Measurements from ENCODE around the gene TMEM270. TPM values are rescaled to one million over a fixed set of nuclear protein-coding genes. Genes with fewer than 3 reads are reported as not detected.

The TMEM270 gene
- 0.17 TPM in 1 of 2 replicates, not detected in the other for total RNA-seq

GRCh38 chr7:73860859-73861258, at the start of gene TMEM270:
Gene TMEM270, plus strand, starts transcription at chr7:73861159. Its CDS starts 36 bp downstream, at chr7:73861195.

GRCh38 chr7:73830681-73831583, 30.0 kb upstream of the TMEM270 start, which contains the start of gene CLDN4:
Gene CLDN4, plus strand, starts transcription at chr7:73830996. Its CDS starts 206 bp downstream, at chr7:73831202.

GRCh38 chr7:73842067-73842976, 18.6 kb upstream of the TMEM270 start, which contains the start of gene METTL27:
Gene METTL27, minus strand, starts transcription at chr7:73842516. Its CDS starts 376 bp downstream, at chr7:73842140.

Other genes with a start within 250 kb of the TMEM270 start
- gene MLXIPL, start 236.6 kb upstream of the TMEM270 start, total RNA-seq: 0.66 TPM in 1 of 2 replicates, not detected in the other
- 6.4 and 12.2 TPM in 2 replicates for gene VPS37D, start 193.3 kb upstream of the TMEM270 start, total RNA-seq
- gene DNAJC30, start 177.7 kb upstream of the TMEM270 start, total RNA-seq: 2.2 and 3.8 TPM in 2 replicates
- gene BUD23, start 177.6 kb upstream of the TMEM270 start, total RNA-seq: 41.0 and 54.8 TPM in 2 replicates
- 16.3 and 20.3 TPM in 2 replicates for gene STX1A, start 141.5 kb upstream of the TMEM270 start, total RNA-seq
- gene ABHD11, start 122.4 kb upstream of the TMEM270 start, total RNA-seq: 11.6 and 19.6 TPM in 2 replicates
- gene CLDN3, start 90.9 kb upstream of the TMEM270 start, total RNA-seq: 0.33 TPM in 1 of 2 replicates, not detected in the other
- gene CLDN4, start 30.2 kb upstream of the TMEM270 start, total RNA-seq: 1.3 and 1.7 TPM in 2 replicates
- 7.1 and 36.6 TPM in 2 replicates for gene METTL27, start 18.6 kb upstream of the TMEM270 start, total RNA-seq
- gene ELN, start 167.0 kb downstream of the TMEM270 start, total RNA-seq: 4.4 and 7.8 TPM in 2 replicates
- gene LIMK1, start 222.6 kb downstream of the TMEM270 start, total RNA-seq: 37.7 and 77.6 TPM in 2 replicates

Data from smooth muscle cell of trachea (primary cell).